ENCODE results near the gene INSIG1. TPM values are rescaled to one million over a fixed set of nuclear protein-coding genes. Genes with fewer than 3 reads are reported as not detected.

Gene INSIG1
- total RNA-seq, 1 donor, result 79.6 TPM

GRCh38 chr7:155315977-155316376, 18.3 kb downstream of the INSIG1 start:
- DNase-seq (ENCODE audit: low read depth), result no peak
- no peak overlapping the region for H3K4me3 ChIP-seq (ENCODE audit: low read depth, low read length)
- no peak for TF ChIP-seq CTCF (IDR thresholded peaks at IDR 0.05; ENCODE audit: insufficient read depth, low read length)

GRCh38 chr7:155316427-155317113, 18.9 kb downstream of the INSIG1 start:
- no peak for DNase-seq (ENCODE audit: low read depth)
- no peak for TF ChIP-seq CTCF (IDR thresholded peaks at IDR 0.05; ENCODE audit: insufficient read depth, low read length)
- H3K4me3 ChIP-seq (ENCODE audit: low read depth, low read length), result no peak overlapping the region

DNA sequence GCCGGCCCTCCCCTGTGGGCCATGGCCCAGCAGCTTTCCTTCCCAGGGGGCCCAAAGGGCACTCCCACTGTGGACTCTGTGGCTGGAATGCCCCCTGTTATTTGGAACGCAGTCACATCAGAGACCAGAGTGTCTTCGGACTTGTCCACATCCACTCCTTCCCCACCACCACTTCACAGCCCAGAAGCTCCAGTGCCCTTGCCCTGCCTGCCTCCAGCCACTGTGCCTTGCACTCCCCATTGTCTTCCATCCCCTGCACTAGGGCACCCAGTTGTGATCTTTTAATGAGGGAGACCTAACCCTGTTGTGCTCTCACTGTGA, 19.4 kb downstream of the INSIG1 start:
- no peak for TF ChIP-seq CTCF (IDR thresholded peaks at IDR 0.05; ENCODE audit: insufficient read depth, low read length)
- DNase-seq (ENCODE audit: low read depth), result no peak
- no peak overlapping the region for H3K4me3 ChIP-seq (ENCODE audit: low read depth, low read length)

GRCh38 chr7:155318245-155318644, 20.6 kb downstream of the INSIG1 start:
- no peak for TF ChIP-seq CTCF (IDR thresholded peaks at IDR 0.05; ENCODE audit: insufficient read depth, low read length)
- no peak overlapping the region for H3K4me3 ChIP-seq (ENCODE audit: low read depth, low read length)

DNA sequence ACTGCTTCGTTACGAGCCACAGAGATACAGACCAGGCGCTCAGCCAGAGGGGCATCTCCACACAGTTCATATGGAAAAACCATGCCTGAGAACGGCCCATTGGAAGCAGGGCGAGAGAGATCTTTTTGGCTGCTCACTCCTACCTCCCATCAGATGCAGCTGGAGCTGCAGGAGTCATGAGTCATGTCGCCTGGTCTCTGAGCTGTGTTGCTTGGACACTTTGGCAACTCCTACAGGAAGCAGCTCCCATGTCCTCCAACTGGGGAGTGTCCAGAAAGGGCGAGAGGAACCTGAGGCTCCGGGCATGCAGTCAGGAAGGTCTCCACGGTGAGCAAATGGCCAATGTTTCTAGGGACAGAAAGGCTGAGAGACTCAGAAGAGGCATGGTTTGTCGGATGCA, 24.9 kb downstream of the INSIG1 start:
- no peak for TF ChIP-seq CTCF (IDR thresholded peaks at IDR 0.05; ENCODE audit: insufficient read depth, low read length)
- no peak overlapping the region for H3K4me3 ChIP-seq (ENCODE audit: low read depth, low read length)
- DNase-seq (ENCODE audit: low read depth), result no peak

More at GRCh38 chr7:155318245-155318644, 20.6 kb downstream of the INSIG1 start:
- no peak for DNase-seq (ENCODE audit: low read depth)

GRCh38 chr7:155323001-155323638, 25.4 kb downstream of the INSIG1 start:
- DNase-seq (ENCODE audit: low read depth), result no peak
- TF ChIP-seq CTCF (IDR thresholded peaks at IDR 0.05; ENCODE audit: insufficient read depth, low read length), result no peak

More at GRCh38 chr7:155323001-155323638, 25.4 kb downstream of the INSIG1 start:
- H3K4me3 ChIP-seq (ENCODE audit: low read depth, low read length), result no peak overlapping the region
